Uterus (tissue), 4 donors: ENCODE data around the gene YLPM1. TPM values are rescaled to one million over a fixed set of nuclear protein-coding genes. Genes with fewer than 3 reads are reported as not detected.

Source experiments
- DNase-seq, 2 donors: peaks; one replicate each; pipeline ENCODE4 v3.0.0-alpha.2; 2019 to 2020
- H3K27ac ChIP-seq, 2 donors: fragments of 200-600 bp; sonication (generic); 1 replicate in 1 of 2; 2 replicates in 1 of 2; pipeline ENCODE4 v1.5.1; 2016 to 2018
- H3K27me3 ChIP-seq, 2 donors: fragments of 200-600 bp; sonication (generic); one replicate each; pipeline ENCODE4 v1.5.1; 2018 to 2019; ENCODE audit warnings: control low read depth in 1 of 2
- H3K36me3 ChIP-seq, 2 donors: fragments of 200-600 bp; sonication (generic); one replicate each; pipeline ENCODE4 v1.5.1; 2019; ENCODE audit warnings: control low read depth in 1 of 2
- H3K4me1 ChIP-seq, 2 donors: fragments of 200-600 bp; sonication (generic); one replicate each; pipeline ENCODE4 v1.5.1; 2018 to 2019; ENCODE audit warnings: control low read depth in 1 of 2
- H3K4me3 ChIP-seq, 2 donors: fragments of 200-600 bp; sonication (generic); 1 replicate in 1 of 2; 2 replicates in 1 of 2; pipeline ENCODE4 v1.5.1; 2018 to 2019; ENCODE audit warnings: mild to moderate bottlenecking in 1 of 2
- H3K9me3 ChIP-seq, 2 donors: fragments of 200-600 bp; sonication (generic); one replicate each; pipeline ENCODE4 v1.5.1; 2019; ENCODE audit warnings: control low read depth in 1 of 2
- CTCF ChIP-seq, 4 experiments: fragments of 200-600 bp in 2 of 4; fragments of 450-650 bp in 2 of 4; sonication (generic) in 2 of 4; IDR thresholded peaks; one replicate each; pipeline ENCODE4 v1.5.1; 2016 to 2019; ENCODE audit warnings: antibody characterized with exemption in 4 of 4, mild to moderate bottlenecking in 2 of 4, moderate library complexity in 1 of 4
- POLR2A ChIP-seq, 2 donors: fragments of 450-650 bp; IDR thresholded peaks; one replicate each; pipeline ENCODE4 v1.6.1; 2016; ENCODE audit warnings: antibody characterized with exemption in 2 of 2, mild to moderate bottlenecking in 1 of 2, moderate library complexity in 1 of 2
- intact Hi-C: fragments of 100-400 bp; cut with DNase I; formaldehyde crosslinking; loops from one replicate; pipeline ENCODE4 v1.15.1; 2023; ENCODE audit warnings: low total_unique reads
- total RNA-seq, 4 donors: library from RNA; depleted of rRNA in 3 of 4; stranded (reverse); fragments of >200 nt in 3 of 4; gene quantifications; one replicate each; pipeline versions ENCODE4 v1.1.0 to v1.2.4, GENCODE V29; 2014 to 2023
- donor health status: DM: yes; HTN: yes; CAD: no.

YLPM1 gene
- total RNA-seq, 4 donors from 2014 or later: 8.8 to 118 (median 91.9) TPM

DNA sequence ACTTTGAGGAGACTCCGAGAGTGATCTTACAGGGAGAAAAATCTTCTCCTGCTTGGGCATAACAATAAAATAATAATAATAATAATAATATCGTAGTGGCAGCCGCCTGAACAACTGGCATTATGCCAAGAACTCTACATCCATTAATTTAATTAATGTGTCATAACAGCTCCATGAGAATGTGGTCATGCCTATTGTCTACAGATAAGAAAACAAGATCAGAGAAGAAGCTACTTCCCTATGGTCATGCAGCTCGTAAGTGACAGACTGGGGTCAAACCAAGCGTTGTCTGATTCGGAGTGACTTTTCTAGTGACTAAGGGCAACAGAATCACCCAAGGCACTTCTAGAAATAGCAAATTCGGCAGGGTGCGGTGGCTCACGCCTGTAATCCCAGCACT is 101.1 kb downstream of the YLPM1 start:
- Histone ChIP-seq H3K9me3 (no peaks in the 10 kb centered on the region), H3K27ac (no peak overlapping the region), H3K36me3 (no peaks in the 10 kb centered on the region), H3K27me3 (no peaks in the 10 kb centered on the region), H3K4me1 (no peaks in the 10 kb centered on the region), H3K4me3 (no peak overlapping the region)
- TF ChIP-seq POLR2A (IDR thresholded peaks at IDR 0.05) (no peak), CTCF (IDR thresholded peaks at IDR 0.05) (no peak)
- intact Hi-C loops: no loop called here
- no peak for DNase-seq

DNA sequence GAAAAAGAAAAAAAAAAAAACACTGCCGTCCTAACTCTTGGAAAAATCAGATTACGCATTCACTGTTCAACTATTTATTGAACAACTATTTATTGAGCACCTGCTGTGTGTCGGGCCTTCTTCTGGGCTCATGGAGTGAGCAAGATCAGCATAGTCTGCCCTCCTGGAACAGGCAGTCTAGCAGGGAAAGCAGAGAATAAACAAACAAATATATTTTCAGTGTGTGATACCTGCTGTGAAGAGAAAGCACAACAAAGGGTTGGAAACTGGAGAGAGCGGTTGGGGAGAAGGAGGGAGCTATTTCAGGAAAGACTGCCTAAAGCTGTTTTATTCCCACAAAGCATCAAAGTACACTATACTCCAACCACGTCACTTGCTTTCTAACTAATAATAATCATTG is 102.0 kb downstream of the YLPM1 start:
- H3K27me3 ChIP-seq: no peaks in the 10 kb centered on the region
- H3K4me3 ChIP-seq: no peak overlapping the region
- H3K9me3 ChIP-seq: no peaks in the 10 kb centered on the region
- DNase-seq: no peak
- TF ChIP-seq CTCF (IDR thresholded peaks at IDR 0.05): no peak
- no peak for TF ChIP-seq POLR2A (IDR thresholded peaks at IDR 0.05)
- no peak overlapping the region for H3K27ac ChIP-seq
- H3K4me1 ChIP-seq: no peaks in the 10 kb centered on the region
- H3K36me3 ChIP-seq: no peaks in the 10 kb centered on the region
- intact Hi-C loops: no loop called here

- intact Hi-C loops: no loop called here
- Histone ChIP-seq H3K36me3 (no peaks in the 10 kb centered on the region), H3K27me3 (no peaks in the 10 kb centered on the region), H3K9me3 (no peaks in the 10 kb centered on the region), H3K4me1 (no peaks in the 10 kb centered on the region), H3K4me3 (no peak overlapping the region), H3K27ac (no peak overlapping the region)
- DNase-seq: no peak
- TF ChIP-seq POLR2A (IDR thresholded peaks at IDR 0.05) (no peak), CTCF (IDR thresholded peaks at IDR 0.05) (no peak)
These were observed 103.7 kb downstream of the YLPM1 start for GRCh38 chr14:74866708-74867389.

- H3K27ac ChIP-seq: no peak overlapping the region
- intact Hi-C loops: no loop called here
- no peak for DNase-seq
These were observed 104.6 kb downstream of the YLPM1 start for GRCh38 chr14:74867673-74868072.

DNA sequence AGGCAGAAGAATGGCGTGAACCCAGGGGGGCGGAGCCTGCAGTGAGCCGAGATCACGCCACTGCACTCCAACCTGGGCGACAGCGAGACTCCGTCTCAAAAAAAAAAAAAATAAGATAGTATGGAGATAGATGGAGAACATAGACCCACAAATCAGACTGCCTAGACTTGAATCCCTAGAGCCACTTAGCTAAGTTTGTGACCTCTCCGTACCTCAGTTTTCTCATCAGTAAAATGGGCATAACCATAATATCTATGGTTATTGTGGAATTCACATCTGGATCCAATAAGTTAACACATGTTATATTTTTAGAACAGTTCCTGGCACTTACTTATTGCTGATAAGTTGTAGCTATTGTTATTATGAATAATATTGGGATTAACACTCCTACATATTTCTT is 105.6 kb downstream of the YLPM1 start:
- Histone ChIP-seq H3K4me1 (no peaks in the 10 kb centered on the region), H3K4me3 (no peak overlapping the region), H3K27me3 (no peaks in the 10 kb centered on the region), H3K27ac (no peak overlapping the region), H3K36me3 (no peaks in the 10 kb centered on the region), H3K9me3 (no peaks in the 10 kb centered on the region)
- intact Hi-C loops: no loop called here
- TF ChIP-seq POLR2A (IDR thresholded peaks at IDR 0.05) (no peak), CTCF (IDR thresholded peaks at IDR 0.05) (no peak)
- no peak for DNase-seq

More at GRCh38 chr14:74867673-74868072, 104.6 kb downstream of the YLPM1 start:
- Histone ChIP-seq H3K4me3 (no peak overlapping the region), H3K4me1 (no peaks in the 10 kb centered on the region), H3K27me3 (no peaks in the 10 kb centered on the region), H3K9me3 (no peaks in the 10 kb centered on the region), H3K36me3 (no peaks in the 10 kb centered on the region)
- TF ChIP-seq CTCF (IDR thresholded peaks at IDR 0.05) (no peak), POLR2A (IDR thresholded peaks at IDR 0.05) (no peak)
